HEK293T (cell line): ENCODE data around the gene FAM120B.

Source experiments
- CTCF ChIA-PET: fragments of 350-600 bp; formaldehyde crosslinking; extraction: SDS; loops from one replicate; lab custom pipeline; 2021; ENCODE audit warnings: antibody characterized with exemption, inconsistent platforms; lab: Yijun Ruan, JAX
- POLR2A ChIA-PET: fragments of 350-600 bp; formaldehyde crosslinking; extraction: SDS; loops from one replicate; lab custom pipeline; 2020; ENCODE audit warnings: antibody characterized with exemption, inconsistent platforms; lab: Yijun Ruan, JAX
- DNase-seq: peaks from one replicate; pipeline ENCODE4 v3.0.0; 2012; ENCODE audit warnings: mixed read lengths; ENCODE audit errors: extremely low spot score
- ARNT ChIP-seq: fragments of 450-650 bp; IDR thresholded peaks from 2 replicates; pipeline ENCODE4 v1.6.1; 2017; ENCODE audit warnings: mild to moderate bottlenecking
- BHLHE40 ChIP-seq: fragments of 450-650 bp; IDR thresholded peaks from 2 replicates; pipeline ENCODE4 v1.6.1; 2016; ENCODE audit warnings: mild to moderate bottlenecking, moderate library complexity, borderline replicate concordance
- CTBP1 ChIP-seq: fragments of 450-650 bp; IDR thresholded peaks from 2 replicates; pipeline ENCODE4 v1.6.1; 2016; ENCODE audit warnings: borderline replicate concordance
- ELF4 ChIP-seq: fragments of 450-650 bp; IDR thresholded peaks from 2 replicates; pipeline ENCODE4 v1.6.1; 2017; ENCODE audit warnings: antibody characterized with exemption
- FOXA1 ChIP-seq: fragments of 450-650 bp; IDR thresholded peaks from 2 replicates; pipeline ENCODE4 v1.6.1; 2016; ENCODE audit warnings: mild to moderate bottlenecking
- FOXK2 ChIP-seq: fragments of 450-650 bp; IDR thresholded peaks from 2 replicates; pipeline ENCODE4 v1.6.1; 2016; ENCODE audit warnings: mild to moderate bottlenecking
- FOXM1 ChIP-seq: fragments of 450-650 bp; IDR thresholded peaks from 2 replicates; pipeline ENCODE4 v1.6.1; 2017; ENCODE audit warnings: mild to moderate bottlenecking, borderline replicate concordance
- HDGF ChIP-seq: fragments of 450-650 bp; IDR thresholded peaks from 2 replicates; pipeline ENCODE4 v1.6.1; 2017; ENCODE audit warnings: antibody characterized with exemption, borderline replicate concordance
- L3MBTL2 ChIP-seq: fragments of 450-650 bp; conservative IDR thresholded peaks from 2 replicates; pipeline ENCODE4 v1.6.1; 2016; ENCODE audit warnings: mild to moderate bottlenecking
- LEF1 ChIP-seq: fragments of 450-650 bp; IDR thresholded peaks from 2 replicates; pipeline ENCODE4 v1.6.1; 2017; ENCODE audit warnings: mild to moderate bottlenecking, borderline replicate concordance
- NFRKB ChIP-seq: fragments of 450-650 bp; IDR thresholded peaks from 2 replicates; pipeline ENCODE4 v1.6.1; 2016; ENCODE audit warnings: mild to moderate bottlenecking, moderate library complexity
- SP1 ChIP-seq: fragments of 450-650 bp; IDR thresholded peaks from 2 replicates; pipeline ENCODE4 v1.6.1; 2017
- SUZ12 ChIP-seq: fragments of 450-650 bp; IDR thresholded peaks from 2 replicates; pipeline ENCODE4 v1.6.1; 2016; ENCODE audit warnings: mild to moderate bottlenecking
- TARDBP ChIP-seq: fragments of 450-650 bp; IDR thresholded peaks from 2 replicates; pipeline ENCODE4 v1.6.1; 2016
- ZNF384 ChIP-seq: fragments of 450-650 bp; IDR thresholded peaks from 2 replicates; pipeline ENCODE4 v1.6.1; 2016
- TF ChIP-seq, protein P1 (sequence below): fragments of 450-650 bp; IDR thresholded peaks from 2 replicates; pipeline ENCODE4 v1.6.1; 2016

FAM120B gene

DNA sequence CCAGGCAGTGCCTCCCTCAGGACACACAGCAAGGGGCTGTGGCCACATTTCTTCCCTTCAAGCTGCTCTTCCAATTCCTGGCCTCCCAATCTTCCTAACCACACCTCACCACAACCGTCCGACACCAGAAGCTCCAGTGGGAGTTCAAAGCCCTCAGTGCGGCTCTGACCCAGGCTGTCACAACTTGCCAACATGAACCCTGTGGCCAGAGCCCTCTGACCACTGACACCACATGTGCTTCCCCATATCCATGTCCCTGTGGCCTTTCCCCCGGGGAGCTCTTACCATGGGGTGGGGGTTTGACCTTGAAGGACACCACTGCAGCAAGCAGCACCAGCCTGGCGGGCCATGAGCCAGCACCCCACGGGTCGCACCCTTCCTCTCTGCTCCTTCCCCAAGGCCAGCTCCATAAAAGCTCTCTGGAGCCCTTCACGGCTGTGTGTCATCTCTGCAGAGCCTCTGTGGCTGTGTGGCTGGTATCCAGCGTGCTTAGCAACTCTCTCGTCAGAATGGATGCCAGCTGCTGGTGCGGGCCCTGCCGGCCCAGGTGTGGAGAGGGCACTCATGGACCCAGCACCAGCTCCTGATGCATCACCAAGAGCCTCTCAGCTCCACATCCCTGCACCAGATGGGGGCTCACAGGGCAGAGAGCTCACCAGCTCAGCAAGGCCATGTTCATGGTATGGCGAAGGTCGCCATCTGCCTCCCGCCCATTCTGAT is 140.4 kb downstream of the FAM120B start:
- ChIA-PET CTCF (no interaction called here), POLR2A (no interaction called here)
- TF ChIP-seq LEF1 = no peak
- no peak for TF ChIP-seq FOXA1
- TF ChIP-seq FOXM1 = no peak
- TF ChIP-seq HDGF = no peak
- no peak for TF ChIP-seq SP1
- no peak for TF ChIP-seq ELF4
- TF ChIP-seq ARNT = no peak
- no peak for TF ChIP-seq ZNF384
- TF ChIP-seq FOXK2 = no peak
- TF ChIP-seq NFRKB = no peak
- TF ChIP-seq TARDBP = no peak
- TF ChIP-seq, protein P1, sequence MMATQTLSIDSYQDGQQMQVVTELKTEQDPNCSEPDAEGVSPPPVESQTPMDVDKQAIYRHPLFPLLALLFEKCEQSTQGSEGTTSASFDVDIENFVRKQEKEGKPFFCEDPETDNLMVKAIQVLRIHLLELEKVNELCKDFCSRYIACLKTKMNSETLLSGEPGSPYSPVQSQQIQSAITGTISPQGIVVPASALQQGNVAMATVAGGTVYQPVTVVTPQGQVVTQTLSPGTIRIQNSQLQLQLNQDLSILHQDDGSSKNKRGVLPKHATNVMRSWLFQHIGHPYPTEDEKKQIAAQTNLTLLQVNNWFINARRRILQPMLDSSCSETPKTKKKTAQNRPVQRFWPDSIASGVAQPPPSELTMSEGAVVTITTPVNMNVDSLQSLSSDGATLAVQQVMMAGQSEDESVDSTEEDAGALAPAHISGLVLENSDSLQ = no peak
- no peak for TF ChIP-seq BHLHE40
- no peak for TF ChIP-seq L3MBTL2
- no peak for TF ChIP-seq SUZ12
- no peak for TF ChIP-seq CTBP1
- no peak for DNase-seq

DNA sequence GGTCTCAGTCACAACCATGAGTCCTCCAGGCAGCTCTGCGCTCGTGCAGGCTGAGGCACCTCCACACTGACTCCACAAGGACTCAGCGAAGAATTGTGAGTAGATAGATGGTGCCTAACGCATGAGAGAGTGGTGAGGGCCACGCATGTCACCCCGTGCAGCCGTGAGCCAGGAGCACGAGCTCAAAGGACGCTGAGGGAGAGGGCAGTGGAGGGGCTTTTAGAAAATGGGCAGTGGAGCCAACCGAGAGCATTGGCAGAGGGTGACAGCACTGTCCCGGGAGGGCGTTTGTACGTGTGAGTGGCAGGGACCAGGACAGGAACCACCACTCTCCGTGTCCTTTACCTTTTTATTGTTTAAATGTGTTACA is 141.0 kb downstream of the FAM120B start:
- TF ChIP-seq TARDBP (no peak), CTBP1 (no peak), BHLHE40 (no peak), SUZ12 (no peak), LEF1 (no peak), SP1 (no peak), ELF4 (no peak), HDGF (no peak), ARNT (no peak), FOXA1 (no peak), FOXM1 (no peak)
- TF ChIP-seq, protein P1 = no peak
- CTCF ChIA-PET = no interaction called here
- POLR2A ChIA-PET = no interaction called here
- DNase-seq = no peak

DNA sequence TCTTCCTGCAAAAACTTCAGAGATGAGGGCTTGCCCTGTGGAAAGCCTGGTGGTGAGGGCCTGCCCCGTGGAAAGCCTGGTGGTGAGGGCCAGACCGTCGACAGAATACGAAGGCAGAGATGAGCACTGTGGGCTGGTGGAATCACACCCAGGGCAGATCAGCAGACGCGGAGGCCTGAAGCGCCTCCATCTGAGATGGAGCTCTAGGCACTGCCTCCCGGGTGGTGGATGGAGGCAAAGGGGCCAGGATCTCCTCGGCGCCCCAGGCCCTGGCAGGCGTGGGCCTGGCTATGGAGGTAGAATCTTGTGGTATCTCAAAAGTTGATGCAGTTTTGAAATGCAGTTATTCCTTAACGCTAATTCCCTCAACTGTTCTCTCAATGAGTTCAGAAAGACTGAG is 141.8 kb downstream of the FAM120B start:
- TF ChIP-seq, protein P1 = no peak
- TF ChIP-seq LEF1 (no peak), FOXK2 (no peak), ZNF384 (no peak)
- POLR2A ChIA-PET = no interaction called here
- CTCF ChIA-PET = no interaction called here
- no peak for DNase-seq

GRCh38 chr6:170448751-170449630 is 142.4 kb downstream of the FAM120B start:
- ChIA-PET CTCF (no interaction called here), POLR2A (no interaction called here)
- DNase-seq = no peak
- TF ChIP-seq TARDBP = no peak
- TF ChIP-seq BHLHE40 = no peak
- no peak for TF ChIP-seq SP1

DNA sequence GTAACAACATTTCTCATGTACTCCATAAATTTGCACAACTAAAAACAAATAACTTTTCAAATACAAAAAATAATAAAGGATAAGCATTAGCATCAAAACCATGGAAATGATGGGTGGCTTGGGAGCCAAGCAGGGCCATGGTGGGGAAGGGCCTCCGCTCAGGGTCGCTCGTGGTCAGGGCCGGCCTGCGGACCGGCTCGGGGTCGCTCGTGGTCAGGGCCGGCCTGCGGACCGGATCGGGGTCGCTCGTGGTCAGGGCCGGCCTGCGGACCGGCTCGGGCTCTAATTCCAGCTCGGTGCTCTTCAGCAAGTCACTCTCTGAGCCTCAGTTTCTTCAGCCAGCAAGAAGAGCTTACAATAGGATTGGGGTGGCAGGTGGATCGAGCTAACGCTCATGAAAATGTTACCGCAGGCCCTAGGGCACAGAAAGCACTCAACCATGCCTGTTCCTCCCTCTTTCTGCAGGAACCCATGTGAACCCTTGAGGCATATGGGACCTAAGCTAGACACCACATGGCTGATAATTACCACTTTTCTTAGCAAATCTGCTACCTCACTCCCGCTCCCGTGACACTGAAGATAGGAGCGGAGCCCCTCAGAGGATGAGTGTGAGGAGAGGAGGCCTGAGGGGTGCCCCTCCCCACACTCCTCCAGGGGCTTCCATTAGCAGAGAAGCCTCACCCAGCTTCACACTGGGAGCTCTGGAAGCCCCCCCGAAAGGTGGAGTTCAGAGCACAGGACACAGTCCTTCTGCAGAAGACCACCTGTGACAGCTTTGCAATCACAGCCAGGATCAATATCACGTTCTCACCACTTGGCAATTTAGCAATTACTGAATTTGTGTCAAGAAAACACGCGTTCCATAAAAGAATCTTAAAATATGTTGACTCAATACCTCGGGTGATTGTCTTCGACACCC is 143.5 kb downstream of the FAM120B start:
- POLR2A ChIA-PET = no interaction called here
- CTCF ChIA-PET = no interaction called here
- TF ChIP-seq LEF1 (no peak), CTBP1 (no peak), HDGF (no peak), SP1 (no peak), L3MBTL2 (no peak), FOXM1 (no peak), SUZ12 (no peak), ARNT (no peak)
- no peak for DNase-seq
